ENCODE results near the gene KCTD13.
"Not testable (repeated sequence)": the region's sequence is repeated elsewhere in the genome, so short reads cannot be mapped to it uniquely, and the experiment has no call there.

The KCTD13 gene

GRCh38 chr16:29950806-29951461, 24.9 kb upstream of the KCTD13 start:
- intact Hi-C loops (cut with DNase I): no loop called here
- no peak for DNase-seq

- intact Hi-C loops (cut with DNase I): no loop called here
- no peak for DNase-seq
Measured at GRCh38 chr16:29947897-29948296, 21.9 kb upstream of the KCTD13 start.

- no peak for DNase-seq
- intact Hi-C loops (cut with DNase I): no loop called here
Measured at GRCh38 chr16:29943846-29944799, 18.1 kb upstream of the KCTD13 start.

- intact Hi-C loops (cut with DNase I): no loop called here
- DNase-seq: no peak
Measured at GRCh38 chr16:29940656-29941055, 14.6 kb upstream of the KCTD13 start.

GRCh38 chr16:29931750-29932149, 5.7 kb upstream of the KCTD13 start:
- DNase-seq; intact Hi-C loops (cut with DNase I): not testable (repeated sequence)

- intact Hi-C loops (cut with DNase I): loop anchor here (2.0 to 5.0 kb wide), 2 partner anchors 26 to 35 kb away; partner anchors contain the start of genes ASPHD1 and TMEM219
- DNase-seq: peak in 3 of 10 donors; percentile 24 to 83 (median 30)
Measured at GRCh38 chr16:29927070-29927905, 1.3 kb upstream of the KCTD13 start.

- DNase-seq: peak in 1 of 10 donors; percentile 25
- intact Hi-C loops (cut with DNase I): loop anchor here (2.0 to 5.0 kb wide), 2 partner anchors 26 to 36 kb away; partner anchors contain the start of genes ASPHD1 and TMEM219
Measured at GRCh38 chr16:29926711-29927052, 656 bp upstream of the KCTD13 start.

- peak in 1 of 10 donors; percentile 26 for DNase-seq
- intact Hi-C loops (cut with DNase I): loop anchor here (5.0 kb wide), 1 partner anchor 37 kb away; the partner anchor contains the start of gene TMEM219
Measured at GRCh38 chr16:29925105-29925756, 795 bp downstream of the KCTD13 start.

- DNase-seq: peak in 1 of 10 donors; percentile 70
- intact Hi-C loops (cut with DNase I): no loop called here
Measured at GRCh38 chr16:29922986-29923501, 3.0 kb downstream of the KCTD13 start.

GRCh38 chr16:29922326-29922725, 3.7 kb downstream of the KCTD13 start:
- no peak for DNase-seq
- intact Hi-C loops (cut with DNase I): no loop called here

- no peak for DNase-seq
- intact Hi-C loops (cut with DNase I): no loop called here
Measured at GRCh38 chr16:29921034-29921385, 5.0 kb downstream of the KCTD13 start.

- intact Hi-C loops (cut with DNase I): no loop called here
- peak in 2 of 10 donors; percentile 28 to 73 for DNase-seq
Measured at GRCh38 chr16:29920288-29921033, 5.6 kb downstream of the KCTD13 start.

GRCh38 chr16:29916979-29917378, 9.0 kb downstream of the KCTD13 start:
- intact Hi-C loops (cut with DNase I): no loop called here
- peak in 1 of 10 donors; percentile 4 for DNase-seq

- intact Hi-C loops (cut with DNase I): no loop called here
- DNase-seq: no peak
Measured at GRCh38 chr16:29915590-29916247, 10.3 kb downstream of the KCTD13 start.

GRCh38 chr16:29913514-29913913, 12.5 kb downstream of the KCTD13 start:
- intact Hi-C loops (cut with DNase I): no loop called here
- peak in 1 of 10 donors; percentile 53 for DNase-seq

GRCh38 chr16:29912087-29912486, 13.9 kb downstream of the KCTD13 start:
- intact Hi-C loops (cut with DNase I): no loop called here

GRCh38 chr16:29911676-29912010, 14.4 kb downstream of the KCTD13 start:
- DNase-seq: peak in 2 of 10 donors; percentile 59 to 82
- intact Hi-C loops (cut with DNase I): no loop called here

More at GRCh38 chr16:29912087-29912486, 13.9 kb downstream of the KCTD13 start:
- peak in 1 of 10 donors; percentile 80 for DNase-seq

GRCh38 chr16:29910819-29911675, 15.0 kb downstream of the KCTD13 start:
- peak in 2 of 10 donors; percentile 61 to 82 for DNase-seq
- intact Hi-C loops (cut with DNase I): no loop called here
